Measurements from ENCODE around the gene PHF21B.
"Not testable (repeated sequence)": the region's sequence is repeated elsewhere in the genome, so short reads cannot be mapped to it uniquely, and the experiment has no call there.

Gene PHF21B

GRCh38 chr22:45009606-45010531 is at the start of gene PHF21B:
PHF21B (minus strand) TSS chr22:45010005; CDS start chr22:45009549, 456 bp downstream.
- no peak for DNase-seq

- no peak for DNase-seq
Observed at GRCh38 chr22:45059296-45059695, 49.5 kb upstream of the PHF21B start.

- DNase-seq: no peak
Observed at GRCh38 chr22:45058622-45058912, 48.8 kb upstream of the PHF21B start.

- DNase-seq: no peak
Observed at GRCh38 chr22:45055936-45056335, 46.1 kb upstream of the PHF21B start.

- DNase-seq: no peak
Observed at GRCh38 chr22:45053571-45053970, 43.8 kb upstream of the PHF21B start.

GRCh38 chr22:45053094-45053493 is 43.3 kb upstream of the PHF21B start:
- no peak for DNase-seq

GRCh38 chr22:45052665-45053064 is 42.9 kb upstream of the PHF21B start:
- not testable (repeated sequence) for DNase-seq

GRCh38 chr22:45051946-45052345 is 42.1 kb upstream of the PHF21B start:
- DNase-seq: no peak

- no peak for DNase-seq
Observed at GRCh38 chr22:45051419-45051818, 41.6 kb upstream of the PHF21B start.

- no peak for DNase-seq
Observed at GRCh38 chr22:45047260-45047659, 37.5 kb upstream of the PHF21B start.

- no peak for DNase-seq
Observed at GRCh38 chr22:45045208-45045607, 35.4 kb upstream of the PHF21B start.

- DNase-seq: no peak
Observed at GRCh38 chr22:45042263-45042662, 32.5 kb upstream of the PHF21B start.

- DNase-seq: no peak
Observed at GRCh38 chr22:45039133-45039532, 29.3 kb upstream of the PHF21B start.

GRCh38 chr22:45036154-45036553 is 26.3 kb upstream of the PHF21B start:
- DNase-seq: no peak

- no peak for DNase-seq
Observed at GRCh38 chr22:45034821-45035220, 25.0 kb upstream of the PHF21B start.

GRCh38 chr22:45034156-45034555 is 24.4 kb upstream of the PHF21B start:
- DNase-seq: no peak

GRCh38 chr22:45033136-45033535 is 23.3 kb upstream of the PHF21B start:
- DNase-seq: no peak

GRCh38 chr22:45031629-45032403 is 22.0 kb upstream of the PHF21B start:
- no peak for DNase-seq

GRCh38 chr22:45029501-45029900 is 19.7 kb upstream of the PHF21B start:
- DNase-seq: no peak

- DNase-seq: no peak
Observed at GRCh38 chr22:45026511-45026910, 16.7 kb upstream of the PHF21B start.

- no peak for DNase-seq
Observed at GRCh38 chr22:45023431-45023830, 13.6 kb upstream of the PHF21B start.

- no peak for DNase-seq
Observed at GRCh38 chr22:45019861-45020655, 10.3 kb upstream of the PHF21B start.

- no peak for DNase-seq
Observed at GRCh38 chr22:45014654-45015053, 4.8 kb upstream of the PHF21B start.
